ENCODE measurements around the gene FRAT2.

- TF ChIP-seq, protein P1, sequence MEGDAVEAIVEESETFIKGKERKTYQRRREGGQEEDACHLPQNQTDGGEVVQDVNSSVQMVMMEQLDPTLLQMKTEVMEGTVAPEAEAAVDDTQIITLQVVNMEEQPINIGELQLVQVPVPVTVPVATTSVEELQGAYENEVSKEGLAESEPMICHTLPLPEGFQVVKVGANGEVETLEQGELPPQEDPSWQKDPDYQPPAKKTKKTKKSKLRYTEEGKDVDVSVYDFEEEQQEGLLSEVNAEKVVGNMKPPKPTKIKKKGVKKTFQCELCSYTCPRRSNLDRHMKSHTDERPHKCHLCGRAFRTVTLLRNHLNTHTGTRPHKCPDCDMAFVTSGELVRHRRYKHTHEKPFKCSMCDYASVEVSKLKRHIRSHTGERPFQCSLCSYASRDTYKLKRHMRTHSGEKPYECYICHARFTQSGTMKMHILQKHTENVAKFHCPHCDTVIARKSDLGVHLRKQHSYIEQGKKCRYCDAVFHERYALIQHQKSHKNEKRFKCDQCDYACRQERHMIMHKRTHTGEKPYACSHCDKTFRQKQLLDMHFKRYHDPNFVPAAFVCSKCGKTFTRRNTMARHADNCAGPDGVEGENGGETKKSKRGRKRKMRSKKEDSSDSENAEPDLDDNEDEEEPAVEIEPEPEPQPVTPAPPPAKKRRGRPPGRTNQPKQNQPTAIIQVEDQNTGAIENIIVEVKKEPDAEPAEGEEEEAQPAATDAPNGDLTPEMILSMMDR (IDR thresholded peaks at IDR 0.05; ENCODE audit: extremely low read depth in 1 of 2, insufficient read depth in 1 of 2, low read depth in 1 of 2, low read length in 2 of 2), result no peak
- no peak for TF ChIP-seq EZH2 (IDR thresholded peaks at IDR 0.05; ENCODE audit: borderline replicate concordance, low read depth, low read length, severe bottlenecking)
- TF ChIP-seq JUN (IDR thresholded peaks at IDR 0.05; ENCODE audit: borderline replicate concordance, insufficient read depth, insufficient read length, low read depth), result no peak
These were observed 15.4 kb upstream of the FRAT2 start for GRCh38 chr10:97349752-97350513.

All from endothelial cell of umbilical vein (primary cell).